ENCODE data around the gene TSPAN1.
A peak's percentile ranks its signal among the peaks of the same experiment; 100 is the strongest.

TSPAN1 gene

GRCh38 chr1:46188295-46189030, 13.6 kb downstream of the TSPAN1 start:
- no peak for DNase-seq

- DNase-seq: no peak
Measured at GRCh38 chr1:46190539-46190938, 15.7 kb downstream of the TSPAN1 start.

GRCh38 chr1:46191033-46191701, 16.3 kb downstream of the TSPAN1 start:
- no peak for DNase-seq

GRCh38 chr1:46192171-46192570, 17.3 kb downstream of the TSPAN1 start:
- no peak for DNase-seq

GRCh38 chr1:46193285-46193684, 18.4 kb downstream of the TSPAN1 start:
- no peak for DNase-seq

- no peak for DNase-seq
Measured at GRCh38 chr1:46193984-46194570, 19.2 kb downstream of the TSPAN1 start.

- no peak for DNase-seq
Measured at GRCh38 chr1:46194641-46195193, 19.8 kb downstream of the TSPAN1 start.

GRCh38 chr1:46196609-46197008, 21.7 kb downstream of the TSPAN1 start:
- DNase-seq: no peak

GRCh38 chr1:46197560-46197963, 22.7 kb downstream of the TSPAN1 start:
- DNase-seq: no peak

GRCh38 chr1:46197964-46198811, 23.3 kb downstream of the TSPAN1 start, which contains the start of gene POMGNT1:
TSS of gene POMGNT1 (minus strand) at chr1:46198434. CDS start at chr1:46197821, 613 bp downstream.
- DNase-seq: peak; percentile 83

GRCh38 chr1:46199233-46199749, 24.4 kb downstream of the TSPAN1 start:
- DNase-seq: no peak

GRCh38 chr1:46203738-46204405, 29.0 kb downstream of the TSPAN1 start:
- DNase-seq: no peak

GRCh38 chr1:46204406-46204742, 29.5 kb downstream of the TSPAN1 start:
- no peak for DNase-seq

GRCh38 chr1:46205141-46205540, 30.3 kb downstream of the TSPAN1 start:
- no peak for DNase-seq

GRCh38 chr1:46205791-46206190, 30.9 kb downstream of the TSPAN1 start:
- DNase-seq: no peak

- no peak for DNase-seq
Measured at GRCh38 chr1:46206399-46206798, 31.5 kb downstream of the TSPAN1 start.

- no peak for DNase-seq
Measured at GRCh38 chr1:46210561-46210960, 35.7 kb downstream of the TSPAN1 start.

- no peak for DNase-seq
Measured at GRCh38 chr1:46211051-46211450, 36.2 kb downstream of the TSPAN1 start.

GRCh38 chr1:46215504-46215903, 40.6 kb downstream of the TSPAN1 start:
- no peak for DNase-seq

GRCh38 chr1:46218443-46218842, 43.6 kb downstream of the TSPAN1 start:
- DNase-seq: no peak

GRCh38 chr1:46219551-46220520, 44.9 kb downstream of the TSPAN1 start:
- DNase-seq: no peak
